A549 (cell line): ENCODE results near the gene NENF.

Experiments used
- ESRRA ChIP-seq: fragments of 150-350 bp; IDR thresholded peaks from 2 replicates; pipeline ENCODE4 v1.6.1; 2014; ENCODE audit warnings: mild to moderate bottlenecking, low read length, borderline replicate concordance
- TF ChIP-seq, protein P1 (sequence below): fragments of 250-450 bp; sonication (Bioruptor Pico); IDR thresholded peaks from 2 replicates; pipeline ENCODE4 v1.5.0; 2021; ENCODE audit warnings: mild to moderate bottlenecking, moderate library complexity, borderline replicate concordance

DNA sequence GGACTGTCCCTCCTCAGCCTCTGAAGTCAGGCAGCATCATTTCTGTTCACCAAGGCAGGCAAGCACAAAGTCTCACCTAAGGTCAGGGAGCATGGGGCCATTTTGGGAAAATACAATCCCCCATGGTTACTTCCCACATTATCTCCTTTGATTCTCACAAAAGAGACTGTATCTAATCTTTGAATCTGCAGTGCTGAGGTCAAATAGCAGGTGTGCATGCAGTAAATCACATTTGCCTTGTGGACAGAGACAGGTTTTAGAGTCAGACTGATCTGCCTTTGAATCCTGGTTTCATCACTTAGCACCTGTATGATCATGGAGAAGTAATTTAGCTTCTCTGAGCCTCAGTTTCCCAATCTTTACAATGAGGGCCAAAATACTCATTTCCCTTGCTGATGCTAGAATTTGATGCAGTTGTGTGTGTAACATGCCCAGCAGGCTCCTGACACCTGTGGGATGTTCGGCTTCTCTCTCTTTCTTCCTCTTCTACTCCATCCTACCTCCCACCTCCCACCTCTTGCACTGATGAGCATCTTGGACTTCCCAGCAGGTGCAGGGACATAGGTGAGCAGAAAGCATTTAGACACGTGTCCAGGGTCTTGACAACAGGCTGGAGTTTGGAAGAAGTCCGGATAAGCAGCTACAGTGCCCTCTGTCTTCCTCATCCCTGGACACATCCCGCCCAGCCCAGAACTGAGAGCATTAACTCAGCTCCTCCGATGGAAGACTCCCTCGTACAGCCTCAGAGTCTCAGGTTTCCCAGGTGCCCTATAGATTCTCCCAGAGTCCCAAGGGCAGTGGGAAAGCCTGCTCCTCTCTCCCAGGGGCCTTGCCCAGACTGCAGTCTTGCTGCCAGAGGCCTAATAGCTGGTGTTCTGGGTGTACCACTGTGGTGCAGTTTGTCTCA is 18.9 kb downstream of the NENF start:
- no peak for TF ChIP-seq ESRRA
- TF ChIP-seq, protein P1, sequence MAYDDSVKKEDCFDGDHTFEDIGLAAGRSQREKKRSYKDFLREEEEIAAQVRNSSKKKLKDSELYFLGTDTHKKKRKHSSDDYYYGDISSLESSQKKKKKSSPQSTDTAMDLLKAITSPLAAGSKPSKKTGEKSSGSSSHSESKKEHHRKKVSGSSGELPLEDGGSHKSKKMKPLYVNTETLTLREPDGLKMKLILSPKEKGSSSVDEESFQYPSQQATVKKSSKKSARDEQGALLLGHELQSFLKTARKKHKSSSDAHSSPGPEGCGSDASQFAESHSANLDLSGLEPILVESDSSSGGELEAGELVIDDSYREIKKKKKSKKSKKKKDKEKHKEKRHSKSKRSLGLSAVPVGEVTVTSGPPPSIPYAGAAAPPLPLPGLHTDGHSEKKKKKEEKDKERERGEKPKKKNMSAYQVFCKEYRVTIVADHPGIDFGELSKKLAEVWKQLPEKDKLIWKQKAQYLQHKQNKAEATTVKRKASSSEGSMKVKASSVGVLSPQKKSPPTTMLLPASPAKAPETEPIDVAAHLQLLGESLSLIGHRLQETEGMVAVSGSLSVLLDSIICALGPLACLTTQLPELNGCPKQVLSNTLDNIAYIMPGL (CRISPR knock-in tag), result no peak
